Myocyte (in vitro differentiated cells): Measurements from ENCODE around the gene GARIN5B. TPM values are rescaled to one million over a fixed set of nuclear protein-coding genes. Genes with fewer than 3 reads are reported as not detected.
A peak's percentile ranks its signal among the peaks of the same experiment; 100 is the strongest.
"Not testable (repeated sequence)": the region's sequence is repeated elsewhere in the genome, so short reads cannot be mapped to it uniquely, and the experiment has no call there.

Experiments used
- DNase-seq: peaks from one replicate; pipeline ENCODE4 v3.0.0-alpha.2; 2012; ENCODE audit warnings: low read depth
- polyA plus RNA-seq: library from polyadenylated mRNA; unstranded; fragments of >200 nt; gene quantifications from one replicate; pipeline ENCODE4 v1.2.1, GENCODE V29; 2012; ENCODE audit warnings: missing spikeins
- total RNA-seq: library from RNA; depleted of rRNA; stranded (reverse); fragments of >200 nt; gene quantifications from 2 replicates; pipeline ENCODE4 v1.2.3, GENCODE V29; 2014

GARIN5B gene
- total RNA-seq: not detected in 2 replicates
- polyA plus RNA-seq: not detected

DNA sequence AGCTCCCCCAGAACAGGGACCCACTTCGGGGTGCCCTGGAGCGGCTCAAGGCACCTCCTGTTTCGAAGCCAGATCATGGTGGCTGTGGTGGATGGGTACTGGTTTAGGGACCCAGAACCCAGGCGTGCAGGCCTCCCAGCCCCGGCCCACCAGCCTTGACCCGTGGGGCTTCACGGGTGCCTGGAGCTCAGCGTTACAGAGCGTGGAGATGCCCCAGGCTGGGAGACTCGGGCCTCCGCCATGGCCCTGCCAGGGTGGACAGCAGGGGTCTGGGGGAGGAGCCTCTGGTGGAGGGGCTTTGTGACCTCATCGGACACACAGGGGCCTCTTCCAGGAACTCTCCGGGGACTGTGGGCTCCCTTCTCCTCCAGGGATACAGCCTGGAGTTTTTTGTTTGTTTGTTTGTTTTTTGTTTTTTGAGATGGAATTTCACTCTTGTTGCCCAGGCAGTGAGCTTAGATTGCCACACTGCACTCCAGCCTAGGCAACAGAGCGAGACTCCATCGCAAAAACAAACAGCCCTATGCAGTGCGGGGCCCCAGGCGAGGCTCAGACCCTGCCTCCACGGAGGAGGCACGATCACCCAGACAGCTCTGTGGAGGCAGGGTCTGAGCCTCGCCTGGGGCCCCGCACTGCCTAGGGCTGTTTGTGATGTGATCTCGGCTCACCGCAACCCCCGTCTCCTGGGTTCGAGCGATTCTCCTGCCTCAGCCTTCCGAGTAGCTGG, at the start of gene GARIN5B:
TSS of gene GARIN5B (minus strand) at position 271 of the 727 bp plus-strand sequence. CDS start at position 77, 194 bp downstream.
- DNase-seq: no peak

DNA sequence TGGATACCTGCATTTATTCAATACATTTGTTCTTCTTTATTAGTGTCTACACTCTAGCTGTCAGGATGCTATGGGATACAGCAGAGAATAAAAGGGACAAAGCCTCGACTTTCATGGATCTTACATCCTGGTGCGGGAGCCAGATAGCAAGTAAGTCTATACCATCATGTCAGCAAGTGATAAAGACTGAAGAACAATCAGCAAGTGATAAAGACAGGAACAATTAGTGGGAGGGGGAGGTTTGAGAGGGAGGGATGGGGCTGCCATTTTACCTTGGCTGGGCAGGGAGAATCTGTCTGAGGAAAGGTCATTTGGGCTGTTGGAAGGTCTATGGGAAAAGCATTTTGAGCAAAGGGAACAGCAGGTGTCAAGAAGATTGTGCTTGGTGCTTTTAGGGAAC, 47.1 kb upstream of the GARIN5B start:
- DNase-seq: no peak

DNA sequence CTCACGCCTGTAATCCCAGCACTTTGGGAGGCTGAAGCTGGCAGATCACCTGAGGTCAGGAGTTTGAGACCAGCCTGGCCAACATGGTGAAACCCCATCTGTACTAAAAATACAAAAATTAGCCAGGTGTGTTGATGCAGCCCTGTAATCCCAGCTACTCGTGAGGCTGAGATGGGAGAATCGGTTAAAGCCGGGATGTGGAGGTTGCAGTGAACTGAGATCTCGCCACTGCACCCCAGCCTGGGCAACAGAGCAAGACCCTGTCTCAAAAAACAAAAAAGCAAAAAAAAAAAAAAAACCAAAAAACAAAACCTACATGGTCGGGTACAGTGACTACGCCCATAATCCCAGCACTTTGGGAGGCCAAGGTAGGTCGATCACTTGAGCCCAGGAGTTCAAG, 46.1 kb upstream of the GARIN5B start:
- DNase-seq: not testable (repeated sequence)

DNA sequence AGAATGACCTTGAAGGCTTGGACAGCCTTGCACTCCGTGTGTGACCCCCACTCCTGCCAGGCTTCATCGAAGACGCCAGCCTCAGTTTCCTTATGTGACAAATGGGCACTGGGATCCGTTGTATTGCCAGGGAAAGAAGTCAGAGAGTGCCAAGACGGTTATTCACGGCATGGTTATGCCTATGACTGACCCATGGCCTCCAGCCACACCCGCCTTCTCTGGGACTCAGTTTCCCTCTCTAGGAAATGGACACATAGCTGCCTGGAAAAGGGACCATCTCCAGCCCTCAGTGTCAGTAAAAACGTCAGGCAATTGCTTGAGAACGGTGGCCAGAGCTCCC, 45.4 kb upstream of the GARIN5B start:
- no peak for DNase-seq

DNA sequence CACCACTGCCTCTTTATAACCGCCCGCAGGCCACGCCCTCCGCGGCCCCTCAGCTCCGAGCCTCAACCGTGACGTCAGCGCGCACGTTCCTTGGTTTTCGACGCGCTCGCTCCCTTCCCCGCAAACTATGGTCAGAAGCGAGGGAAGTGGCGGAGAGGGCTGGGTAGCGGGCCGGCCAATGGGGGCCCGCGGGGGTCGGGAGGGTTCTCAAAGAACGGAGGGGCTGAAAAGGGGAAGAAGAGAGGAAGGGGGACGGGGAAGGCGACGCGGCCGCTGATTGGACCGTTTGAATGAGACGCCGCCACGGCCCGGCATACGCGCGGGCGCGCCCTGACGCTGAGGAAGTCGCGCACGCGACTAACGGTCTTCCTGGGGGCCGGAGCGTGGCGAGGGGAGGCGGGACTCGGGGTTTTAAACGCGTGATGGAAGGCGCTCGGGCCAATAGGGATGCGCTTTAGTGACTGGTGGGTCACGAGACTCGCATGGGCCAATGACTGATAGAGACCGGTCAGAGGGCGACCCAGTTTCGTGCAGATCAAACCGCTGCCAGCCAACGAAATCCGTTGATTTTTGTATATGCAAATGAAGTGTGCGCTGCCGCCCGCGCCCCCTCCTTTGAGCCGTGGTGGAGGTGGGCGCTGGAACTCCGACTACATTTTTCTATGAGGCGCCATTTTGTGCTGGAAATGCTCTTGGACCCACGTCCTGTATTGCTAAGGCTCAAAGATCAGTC, 44.9 kb upstream of the GARIN5B start:
- peak; percentile 100 for DNase-seq

DNA sequence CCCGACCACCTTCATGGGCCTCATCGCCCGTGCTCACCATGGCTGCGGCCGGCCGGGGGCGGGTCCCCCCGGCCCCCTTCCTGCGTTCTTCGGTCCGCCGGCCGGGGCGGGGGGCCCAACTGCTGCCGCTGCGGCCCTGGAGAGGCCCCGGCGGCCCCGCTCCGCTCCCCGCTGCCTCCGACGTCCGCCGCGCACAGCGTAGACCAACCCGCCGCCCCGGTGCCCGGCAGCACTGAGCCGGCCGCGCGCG, 44.4 kb upstream of the GARIN5B start, which contains the start of gene UBE2S:
TSS of gene UBE2S (minus strand) at position 239 of the 250 bp plus-strand sequence. CDS start at position 40, 199 bp downstream.
- DNase-seq: not testable (repeated sequence)

DNA sequence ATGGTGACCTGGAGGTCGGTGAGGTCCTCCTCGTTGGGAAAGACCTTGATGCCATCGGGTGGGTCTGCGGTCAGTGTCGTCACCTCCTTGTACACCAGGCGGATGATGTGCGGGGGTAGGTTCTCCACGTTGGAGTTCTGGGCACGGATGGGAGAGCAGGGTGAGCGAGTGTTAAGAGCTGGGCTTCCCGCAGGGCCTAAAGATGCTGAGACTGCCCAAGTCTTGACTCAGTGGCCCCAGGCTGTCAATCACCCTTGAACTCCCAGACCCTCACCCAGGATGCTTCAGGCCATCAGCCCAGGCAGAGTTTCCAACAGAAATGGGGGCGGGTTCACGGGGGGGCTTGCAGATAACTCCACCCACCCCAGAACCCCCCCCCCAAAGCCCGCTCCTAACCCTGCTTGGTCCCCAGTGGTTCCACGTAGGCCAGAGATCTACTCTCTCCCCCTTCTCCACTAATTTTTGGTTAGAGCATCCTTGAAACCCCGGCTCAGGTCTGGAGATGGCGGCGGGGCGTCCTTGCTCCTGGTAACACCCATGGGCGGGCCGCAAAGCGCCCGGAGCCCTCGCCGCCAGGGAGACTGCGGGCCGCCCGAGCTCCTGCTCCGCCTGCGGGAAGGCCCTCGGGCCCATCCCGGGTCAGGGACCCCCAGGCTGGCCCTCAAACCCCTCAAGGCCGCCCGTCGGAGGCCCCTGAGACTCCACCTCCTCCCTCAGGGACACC, 43.9 kb upstream of the GARIN5B start:
- DNase-seq: peak; percentile 30

DNA sequence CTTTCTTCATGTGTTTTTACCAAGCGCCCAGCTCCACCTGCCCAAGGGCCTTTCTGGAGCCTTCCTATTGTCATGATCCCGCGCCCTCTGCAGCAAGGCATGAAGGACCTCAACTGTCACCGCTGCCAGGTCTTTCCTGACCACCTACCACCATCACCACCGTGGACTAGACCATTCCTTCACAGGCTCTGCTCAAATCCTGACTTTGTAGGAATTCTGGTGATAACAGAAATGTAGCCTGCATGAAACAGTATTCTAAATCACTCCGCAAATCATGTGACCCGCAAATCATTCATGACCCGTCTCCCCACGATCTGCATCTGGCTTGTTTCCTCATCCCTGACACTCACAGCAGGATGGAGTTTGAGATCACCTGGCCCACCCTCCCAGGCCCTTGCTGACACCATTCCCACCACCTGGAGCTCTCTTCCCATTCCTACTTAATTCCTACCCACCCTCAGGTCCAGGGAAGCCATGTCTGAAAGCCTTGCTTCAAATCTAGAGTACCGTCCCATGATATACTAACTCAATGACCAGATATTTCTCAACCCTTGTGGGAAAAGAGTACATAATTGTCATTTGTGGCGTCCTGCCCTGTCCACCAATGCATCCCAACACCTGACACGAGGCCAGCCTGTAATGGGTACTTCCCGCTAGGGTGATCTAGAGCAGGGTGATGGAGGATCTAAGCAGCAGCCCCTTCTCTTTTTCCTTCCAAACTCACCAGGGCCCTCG, 43.2 kb upstream of the GARIN5B start:
- DNase-seq: no peak

DNA sequence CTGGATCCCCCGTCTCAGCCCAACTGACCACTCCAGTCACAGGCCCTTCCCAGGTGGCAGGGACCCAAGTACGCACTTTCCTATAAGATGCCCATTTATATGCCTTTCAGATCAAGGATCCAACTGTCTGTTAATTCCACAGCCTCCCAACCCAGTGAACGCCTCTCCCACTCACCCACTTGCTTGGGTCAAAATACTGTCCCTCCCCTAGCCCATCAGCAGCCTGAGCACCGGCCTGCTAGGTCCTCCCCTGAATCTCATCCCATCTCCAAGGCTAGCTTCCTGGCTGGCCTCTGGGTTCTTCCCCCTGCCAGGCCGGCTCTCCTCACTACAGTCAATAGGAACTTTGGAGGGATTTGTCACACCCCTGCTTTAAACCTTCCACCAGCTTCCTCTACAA, 42.6 kb upstream of the GARIN5B start:
- DNase-seq: no peak

DNA sequence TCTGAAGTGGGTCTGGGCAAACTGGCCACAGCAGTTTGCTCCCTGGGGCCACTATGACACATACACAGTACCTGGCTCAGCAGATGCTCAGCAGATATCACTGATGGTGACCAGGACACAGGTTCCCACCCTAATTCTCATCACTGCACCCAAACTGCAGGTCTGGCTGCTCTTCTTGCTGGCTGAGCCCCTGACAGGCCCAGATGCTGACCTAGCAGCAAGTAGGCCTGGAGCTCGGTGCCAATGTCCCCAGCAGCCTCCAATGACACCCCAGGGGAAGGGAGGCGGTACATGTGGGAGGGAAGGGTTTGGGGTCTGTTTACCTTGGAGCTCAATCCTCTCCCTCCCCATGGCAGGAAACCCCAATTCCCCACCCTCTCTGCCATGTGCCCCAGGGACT, 39.4 kb upstream of the GARIN5B start:
- DNase-seq: no peak

DNA sequence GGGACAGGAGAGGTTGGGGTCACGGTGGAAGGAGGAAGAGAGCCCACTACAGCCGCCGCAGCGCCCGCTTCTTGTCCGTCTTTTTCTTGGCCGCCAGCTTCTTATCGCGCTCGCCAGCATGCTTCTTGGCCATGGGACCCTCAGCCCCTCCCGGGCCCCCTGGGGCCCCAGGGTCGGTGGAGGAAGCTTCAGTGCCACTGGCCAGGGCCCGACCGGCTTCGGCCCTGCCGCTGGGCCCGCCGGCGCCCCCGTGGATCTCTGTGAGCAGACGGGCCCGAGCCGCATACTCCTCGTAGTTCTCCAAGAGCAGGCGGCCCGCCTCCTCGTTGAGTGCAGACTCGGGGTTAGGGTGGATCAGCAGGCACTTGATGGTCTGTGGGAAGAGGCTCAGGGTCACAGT, 38.3 kb upstream of the GARIN5B start:
- DNase-seq: not testable (repeated sequence)

DNA sequence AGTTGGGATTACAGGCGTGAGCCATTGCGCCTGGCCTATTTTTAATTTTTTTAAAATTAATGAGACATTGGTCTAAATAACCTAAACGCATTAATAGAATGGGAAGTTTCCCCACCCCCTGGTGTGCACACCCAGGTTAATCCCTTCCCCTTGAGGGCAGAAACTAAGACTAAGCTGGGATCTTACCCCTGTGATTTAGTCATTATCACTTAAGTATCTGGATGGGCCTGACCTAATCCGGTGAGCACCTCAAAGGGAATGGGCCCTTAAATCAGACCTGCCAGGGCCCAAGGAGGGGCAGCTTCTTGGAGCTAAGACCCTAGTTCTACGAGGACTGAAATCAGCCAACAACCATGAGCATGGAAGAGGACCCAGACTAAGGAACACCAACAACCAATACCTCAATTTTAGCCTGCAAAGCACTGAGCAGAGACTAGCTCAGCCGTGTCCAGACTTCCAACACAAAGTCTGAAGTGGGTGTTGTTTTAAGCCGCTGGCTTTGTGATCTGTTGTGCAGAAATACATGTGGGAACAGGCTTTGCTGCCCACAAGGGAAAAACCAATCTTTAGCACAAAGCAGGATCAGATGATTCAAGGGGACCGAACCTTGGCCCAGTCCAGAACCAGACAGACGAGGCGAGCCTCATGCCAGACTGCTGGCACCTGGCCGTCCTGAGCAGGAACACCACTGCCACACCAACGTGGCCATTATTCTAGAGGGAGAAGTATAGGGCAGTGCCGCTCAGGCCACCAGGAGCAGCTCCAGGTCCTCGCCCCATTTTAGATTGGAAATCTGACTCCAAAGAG, 37.4 kb upstream of the GARIN5B start:
- DNase-seq: no peak

DNA sequence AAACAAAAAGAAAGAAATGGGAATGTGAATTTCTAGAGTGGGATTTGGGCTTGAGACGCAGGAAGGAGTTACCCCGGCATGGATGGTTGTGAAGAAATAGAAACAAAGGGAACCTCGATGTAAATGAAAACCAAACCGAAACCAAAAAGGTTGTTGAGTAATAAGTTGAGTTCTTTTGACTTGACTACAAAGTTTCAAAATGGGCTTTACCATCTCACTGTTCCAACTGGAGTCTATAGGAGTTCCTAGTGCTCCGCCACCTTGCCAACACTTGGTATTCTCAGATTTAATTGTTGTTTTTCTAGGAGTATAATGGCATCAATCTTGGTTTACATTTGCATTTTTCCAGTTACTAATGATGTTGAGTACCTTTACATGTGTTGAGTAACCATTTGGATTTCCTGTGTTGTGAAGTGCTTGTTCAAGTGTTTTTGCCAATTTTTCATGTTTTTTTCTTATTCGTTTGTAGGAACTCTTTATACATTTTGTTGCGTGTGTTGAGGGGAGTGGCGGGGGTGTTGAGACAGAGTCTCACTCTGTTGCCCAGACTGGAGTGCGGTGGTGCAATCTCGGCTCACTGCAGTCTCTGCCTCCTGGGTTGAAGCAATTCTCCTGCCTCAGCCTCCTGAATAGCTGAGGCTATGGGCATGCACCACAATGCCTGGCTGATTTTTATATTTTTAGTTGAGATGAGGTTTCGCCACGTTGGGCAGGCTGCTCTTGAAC, 35.3 kb upstream of the GARIN5B start:
- DNase-seq: no peak

DNA sequence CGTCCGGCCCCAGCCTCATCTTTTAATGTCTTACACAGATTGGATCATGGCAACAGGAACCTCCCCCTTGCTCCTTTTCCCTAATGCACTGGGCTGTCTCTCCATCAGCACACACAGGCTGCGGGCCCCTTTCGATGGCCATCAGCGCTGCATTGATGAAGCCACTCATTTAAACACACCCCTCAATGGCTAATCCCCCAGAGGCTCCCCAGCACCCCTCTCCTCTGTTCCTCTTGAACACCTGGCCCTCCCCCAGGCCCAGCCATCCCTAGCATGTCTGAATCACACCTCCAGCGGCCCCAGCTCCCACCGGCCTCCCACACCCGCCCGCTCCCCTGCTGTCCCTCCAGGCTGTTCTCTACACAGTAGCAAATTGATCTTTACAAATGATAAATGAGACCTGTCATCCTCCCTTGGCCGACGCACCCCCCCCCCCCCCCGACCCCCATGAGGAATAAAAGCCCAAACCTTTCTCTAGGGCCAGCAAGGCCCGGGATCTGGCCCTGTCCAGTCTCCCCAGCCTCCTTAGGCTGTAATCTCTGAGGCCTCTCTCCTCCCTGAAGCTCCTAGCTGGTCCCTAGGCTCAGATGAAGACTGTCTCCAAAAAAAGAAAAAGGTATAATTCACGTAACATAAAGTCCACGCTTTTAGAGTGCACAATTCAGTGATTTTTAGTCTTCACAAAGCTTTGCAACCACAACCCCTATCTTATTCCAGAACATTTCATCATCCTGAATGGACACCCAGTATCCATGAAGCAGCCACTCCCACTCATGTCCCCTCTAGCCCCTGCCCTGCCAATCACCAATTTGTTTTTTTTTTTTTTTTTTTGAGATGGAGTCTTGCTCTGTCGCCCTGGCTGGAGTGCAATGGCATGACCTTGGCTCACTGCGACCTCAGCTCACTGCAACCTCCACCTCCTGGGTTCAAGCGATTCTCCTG, 30.0 kb upstream of the GARIN5B start:
- DNase-seq: no peak

DNA sequence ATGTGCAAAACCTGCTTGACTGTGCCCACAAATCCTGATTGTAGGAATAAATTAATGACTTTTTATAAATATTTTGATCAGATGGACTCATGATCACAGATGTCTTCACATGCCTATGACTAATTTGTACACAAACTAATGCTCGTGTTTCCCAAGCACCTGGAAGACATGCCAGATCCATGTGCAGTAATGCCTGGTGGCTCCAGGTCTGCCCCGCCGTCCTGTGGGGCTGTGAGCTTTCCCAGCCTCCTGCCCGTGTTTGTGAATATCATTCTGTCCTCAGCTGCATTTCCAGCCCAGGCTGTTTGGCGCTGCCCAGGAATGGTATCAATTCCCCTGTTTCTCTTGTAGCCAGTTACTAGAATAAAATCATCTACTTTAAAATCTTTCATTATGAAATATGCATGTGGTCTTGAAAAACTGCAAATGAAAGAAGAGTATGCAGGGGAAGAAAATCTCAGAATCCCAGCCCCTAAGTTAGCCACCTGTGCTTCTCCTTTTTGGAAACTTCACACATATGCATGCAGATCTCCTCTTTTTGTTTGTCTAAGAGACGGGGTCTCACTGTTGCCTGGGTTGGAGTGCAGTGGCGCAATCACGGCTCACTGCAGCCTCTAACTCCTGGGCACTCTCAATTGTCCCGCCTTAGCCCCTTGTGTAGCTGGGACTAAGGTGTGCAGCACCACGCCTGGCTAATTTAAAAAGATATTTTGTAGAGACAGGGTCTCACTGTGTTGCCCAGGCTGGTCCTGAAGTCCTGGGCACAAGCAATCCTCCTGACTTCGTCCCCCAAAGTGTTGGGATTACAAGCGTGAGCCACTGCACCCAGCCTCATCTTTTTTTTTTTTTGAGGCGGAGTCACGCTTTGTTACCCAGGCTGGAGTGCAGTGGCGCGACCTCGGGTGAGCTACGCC, 28.9 kb upstream of the GARIN5B start:
- no peak for DNase-seq

DNA sequence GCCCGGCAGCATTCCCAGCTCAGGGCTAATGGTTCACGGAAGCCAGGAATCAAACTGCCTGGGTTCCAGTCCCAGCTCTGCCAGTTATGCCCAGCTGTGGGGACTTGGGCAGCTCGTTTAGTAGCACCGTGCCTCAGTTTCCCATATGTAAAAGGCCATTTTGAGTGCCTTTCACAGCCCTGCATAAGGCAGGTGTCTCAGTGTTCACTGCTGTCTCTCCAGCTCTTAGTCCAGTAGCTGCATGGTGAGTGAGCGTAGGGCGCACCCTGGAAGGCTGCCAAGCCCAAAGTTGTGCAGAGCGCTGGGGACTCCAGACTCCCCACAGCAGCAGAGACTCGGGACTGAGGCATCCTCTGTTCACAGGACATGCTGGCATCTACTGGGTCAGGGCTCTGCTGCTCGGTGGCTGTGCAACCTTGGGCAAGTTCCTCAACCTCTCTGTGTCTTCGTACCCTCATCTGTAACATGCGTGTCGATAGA, 28.2 kb upstream of the GARIN5B start:
- no peak for DNase-seq

DNA sequence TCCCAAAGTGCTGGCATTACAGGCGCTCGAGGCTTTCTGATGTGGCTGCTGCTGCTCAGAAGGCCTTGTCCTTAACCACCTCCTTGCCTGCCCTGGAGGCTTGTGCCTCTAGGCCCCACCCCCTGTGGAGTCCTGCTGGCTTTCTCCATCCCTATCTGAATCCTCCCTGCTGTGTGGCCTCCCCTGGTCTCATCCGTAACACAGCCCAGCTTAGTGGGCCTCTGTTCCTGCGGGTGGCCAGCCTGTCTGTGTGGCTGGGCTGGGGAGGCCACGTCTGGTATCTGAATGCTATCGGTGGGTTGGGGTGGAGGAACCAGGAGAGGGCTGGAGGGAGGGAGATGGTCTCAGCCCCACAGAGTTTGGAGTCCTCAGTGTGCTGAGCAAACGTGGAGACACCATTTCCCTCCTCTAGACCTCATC, 27.4 kb upstream of the GARIN5B start:
- no peak for DNase-seq
